Sigmoid colon (tissue), 7 donors: Measurements from ENCODE around the gene PLPPR1. TPM values are rescaled to one million over a fixed set of nuclear protein-coding genes. Genes with fewer than 3 reads are reported as not detected.
"Not testable (repeated sequence)": the region's sequence is repeated elsewhere in the genome, so short reads cannot be mapped to it uniquely, and the experiment has no call there.

Experiments used
- DNase-seq: peaks from one replicate; pipeline ENCODE4 v3.0.0-alpha.2; 2019
- H3K27ac ChIP-seq, 4 donors: fragments of 200-600 bp; sonication (generic); one replicate each; pipeline ENCODE4 v1.5.1; 2016 to 2019; ENCODE audit warnings: mild to moderate bottlenecking in 1 of 4
- H3K27me3 ChIP-seq, 3 donors: fragments of 200-600 bp; sonication (generic); one replicate each; pipeline ENCODE4 v1.5.1; 2019; ENCODE audit warnings: mild to moderate bottlenecking in 1 of 3
- H3K36me3 ChIP-seq, 4 donors: fragments of 200-600 bp; sonication (generic); one replicate each; pipeline ENCODE4 v1.5.1; 2016 to 2019
- H3K4me1 ChIP-seq, 4 donors: fragments of 200-600 bp; sonication (generic); one replicate each; pipeline ENCODE4 v1.5.1; 2017 to 2019
- H3K4me3 ChIP-seq, 4 donors: fragments of 200-600 bp; sonication (generic); one replicate each; pipeline ENCODE4 v1.5.1; 2017 to 2019; ENCODE audit warnings: mild to moderate bottlenecking in 2 of 4, moderate library complexity in 1 of 4
- H3K9me3 ChIP-seq, 4 donors: fragments of 200-600 bp in 3 of 4; sonication (generic) in 3 of 4; one replicate each; pipeline versions ENCODE4 v1.5.1 to v1.6.1; 2013 to 2019
- CTCF ChIP-seq, 4 experiments: fragments of 450-650 bp in 3 of 4; fragments of 200-600 bp in 1 of 4; IDR thresholded peaks; one replicate each; pipeline ENCODE4 v1.5.1; 2016 to 2019; ENCODE audit warnings: antibody characterized with exemption in 4 of 4, mild to moderate bottlenecking in 3 of 4, moderate library complexity in 2 of 4
- EP300 ChIP-seq, 4 donors: sonication (generic); formaldehyde crosslinking; IDR thresholded peaks; one replicate each; pipeline ENCODE4 v1.6.1; 2017; ENCODE audit warnings: antibody characterized with exemption in 4 of 4
- POLR2A ChIP-seq, 2 donors: fragments of 450-650 bp; IDR thresholded peaks; one replicate each; pipeline ENCODE4 v1.6.1; 2016; ENCODE audit warnings: antibody characterized with exemption in 2 of 2, mild to moderate bottlenecking in 2 of 2, moderate library complexity in 2 of 2
- POLR2AphosphoS5 ChIP-seq, 4 donors: sonication (generic); formaldehyde crosslinking; IDR thresholded peaks; one replicate each; pipeline ENCODE4 v1.6.1; 2017; ENCODE audit warnings: antibody characterized with exemption in 4 of 4
- WGBS, 2 donors: extraction: QIAGEN DNeasy Blood & Tissue Kit; methylation state at CpG; one replicate each; pipeline ENCODE4 v1.1.7; 2013; 5-methylcytosine and 5-hydroxymethylcytosine counted together
- intact Hi-C: fragments of 100-400 bp; cut with DNase I; formaldehyde crosslinking; loops from one replicate; pipeline ENCODE4 v1.15.1; 2023
- polyA plus RNA-seq, 3 donors: library from polyadenylated mRNA; stranded (reverse); fragments of 200-250 nt; gene quantifications; one replicate each; pipeline ENCODE4 v1.2.3, GENCODE V29; 2013
- total RNA-seq, 4 donors: library from RNA; depleted of rRNA; stranded (reverse); fragments of >200 nt; gene quantifications; one replicate each; pipeline ENCODE4 v1.1.0, GENCODE V29; 2016
- donor health status: healthy with polysubstance abuse.
- donor health status: Bipolar disorder and iron deficiency.
- donor health status: healthy.

PLPPR1 gene
- total and polyA plus RNA-seq, 7 donors, result 0.07 to 0.81 (median 0.38) TPM; not detected in 3

- Histone ChIP-seq H3K4me3 (no peak overlapping the region), H3K4me1 (no peaks in the 10 kb centered on the region), H3K9me3 (no peaks in the 10 kb centered on the region), H3K27me3 (no peaks in the 10 kb centered on the region), H3K27ac (no peak overlapping the region), H3K36me3 (no peaks in the 10 kb centered on the region)
- intact Hi-C loops, result no loop called here
- TF ChIP-seq EP300 (IDR thresholded peaks at IDR 0.05) (no peak), CTCF (IDR thresholded peaks at IDR 0.05) (no peak), POLR2AphosphoS5 (IDR thresholded peaks at IDR 0.05) (no peak), POLR2A (IDR thresholded peaks at IDR 0.05) (no peak)
- DNase-seq, result no peak
- WGBS, 2 donors, result 51 to 64% methylated on average over 2 of the region's 2 CpGs
These were observed 296.5 kb downstream of the PLPPR1 start for GRCh38 chr9:101325053-101325452.

- WGBS, 2 donors, result 22 to 47% methylated on average over 1 of the region's 1 CpG
- H3K27me3 ChIP-seq, result no peaks in the 10 kb centered on the region
- DNase-seq, result no peak
- no peak overlapping the region for H3K27ac ChIP-seq
- no peak for TF ChIP-seq POLR2A (IDR thresholded peaks at IDR 0.05)
- no peak for TF ChIP-seq POLR2AphosphoS5 (IDR thresholded peaks at IDR 0.05)
- TF ChIP-seq EP300 (IDR thresholded peaks at IDR 0.05), result no peak
- no peak for TF ChIP-seq CTCF (IDR thresholded peaks at IDR 0.05)
- H3K4me1 ChIP-seq, result no peaks in the 10 kb centered on the region
- H3K9me3 ChIP-seq, result no peaks in the 10 kb centered on the region
- no peak overlapping the region for H3K4me3 ChIP-seq
- no peaks in the 10 kb centered on the region for H3K36me3 ChIP-seq
- intact Hi-C loops, result no loop called here
These were observed 297.5 kb downstream of the PLPPR1 start for GRCh38 chr9:101326035-101326434.

GRCh38 chr9:101326501-101326900 is 298.0 kb downstream of the PLPPR1 start:
- no peak overlapping the region for H3K27ac ChIP-seq
- H3K4me1 ChIP-seq, result no peaks in the 10 kb centered on the region
- no peaks in the 10 kb centered on the region for H3K36me3 ChIP-seq
- no peaks in the 10 kb centered on the region for H3K27me3 ChIP-seq
- intact Hi-C loops, result no loop called here
- 42 to 79% methylated on average over 1 of the region's 1 CpG for WGBS, 2 donors
- no peaks in the 10 kb centered on the region for H3K9me3 ChIP-seq
- TF ChIP-seq POLR2A (IDR thresholded peaks at IDR 0.05) (no peak), EP300 (IDR thresholded peaks at IDR 0.05) (no peak), POLR2AphosphoS5 (IDR thresholded peaks at IDR 0.05) (no peak), CTCF (IDR thresholded peaks at IDR 0.05) (no peak)
- H3K4me3 ChIP-seq, result no peak overlapping the region
- DNase-seq, result no peak

- WGBS, 2 donors, result 25 to 69% methylated on average over 3 of the region's 3 CpGs
These were observed 298.9 kb downstream of the PLPPR1 start for GRCh38 chr9:101327422-101327909.

GRCh38 chr9:101332362-101332761 is 303.8 kb downstream of the PLPPR1 start:
- no peaks in the 10 kb centered on the region for H3K4me1 ChIP-seq
- no peak overlapping the region for H3K27ac ChIP-seq
- no peak for DNase-seq
- WGBS, 2 donors, result 97 to 99% methylated on average over 1 of the region's 1 CpG
- TF ChIP-seq EP300 (IDR thresholded peaks at IDR 0.05) (no peak), CTCF (IDR thresholded peaks at IDR 0.05) (no peak), POLR2AphosphoS5 (IDR thresholded peaks at IDR 0.05) (no peak), POLR2A (IDR thresholded peaks at IDR 0.05) (no peak)
- H3K27me3 ChIP-seq, result no peaks in the 10 kb centered on the region
- H3K4me3 ChIP-seq, result no peak overlapping the region
- intact Hi-C loops, result no loop called here
- H3K9me3 ChIP-seq, result no peaks in the 10 kb centered on the region
- no peaks in the 10 kb centered on the region for H3K36me3 ChIP-seq

More at GRCh38 chr9:101327422-101327909, 298.9 kb downstream of the PLPPR1 start:
- DNase-seq, H3K27ac ChIP-seq, intact Hi-C loops, H3K4me3 ChIP-seq, H3K36me3 ChIP-seq, H3K4me1 ChIP-seq, H3K9me3 ChIP-seq, H3K27me3 ChIP-seq: not testable (repeated sequence)
